ENCODE results near the gene LMTK3.

LMTK3 gene

GRCh38 chr19:48508729-48509411 is 2.8 kb downstream of the LMTK3 start:
- DNase-seq (ENCODE audit: insufficient read length, low spot score): no peak
- no peak for FAIRE-seq

GRCh38 chr19:48507911-48508439 is 3.7 kb downstream of the LMTK3 start:
- FAIRE-seq (no peak), DNase-seq (ENCODE audit: insufficient read length, low spot score) (no peak)

- DNase-seq (ENCODE audit: insufficient read length, low spot score): no peak
- FAIRE-seq: no peak
Measured at GRCh38 chr19:48506138-48506733, 5.4 kb downstream of the LMTK3 start.

- FAIRE-seq (no peak), DNase-seq (ENCODE audit: insufficient read length, low spot score) (no peak)
Measured at GRCh38 chr19:48502350-48503018, 9.2 kb downstream of the LMTK3 start.

GRCh38 chr19:48501494-48502349 is 9.9 kb downstream of the LMTK3 start:
- DNase-seq (ENCODE audit: insufficient read length, low spot score) (peak; percentile 72), FAIRE-seq (peak; percentile 85)

- FAIRE-seq: no peak
Measured at GRCh38 chr19:48500830-48501493, 10.7 kb downstream of the LMTK3 start.

GRCh38 chr19:48499316-48500090 is 12.1 kb downstream of the LMTK3 start:
- no peak for FAIRE-seq
- DNase-seq (ENCODE audit: insufficient read length, low spot score): no peak

More at GRCh38 chr19:48500830-48501493, 10.7 kb downstream of the LMTK3 start:
- no peak for DNase-seq (ENCODE audit: insufficient read length, low spot score)

- FAIRE-seq (no peak), DNase-seq (ENCODE audit: insufficient read length, low spot score) (no peak)
Measured at GRCh38 chr19:48498595-48499311, 12.9 kb downstream of the LMTK3 start.

GRCh38 chr19:48497728-48498594 is 13.7 kb downstream of the LMTK3 start:
- FAIRE-seq (no peak), DNase-seq (ENCODE audit: insufficient read length, low spot score) (no peak)

GRCh38 chr19:48496959-48497727 is 14.5 kb downstream of the LMTK3 start:
- FAIRE-seq (no peak), DNase-seq (ENCODE audit: insufficient read length, low spot score) (no peak)

- no peak for DNase-seq (ENCODE audit: insufficient read length, low spot score)
- FAIRE-seq: no peak
Measured at GRCh38 chr19:48495396-48495795, 16.2 kb downstream of the LMTK3 start.

GRCh38 chr19:48493718-48494401 is 17.8 kb downstream of the LMTK3 start:
- FAIRE-seq: no peak
- no peak for DNase-seq (ENCODE audit: insufficient read length, low spot score)

GRCh38 chr19:48492925-48493717 is 18.5 kb downstream of the LMTK3 start:
- DNase-seq (ENCODE audit: insufficient read length, low spot score): peak; percentile 98
- FAIRE-seq: peak; percentile 91

- DNase-seq (ENCODE audit: insufficient read length, low spot score) (no peak), FAIRE-seq (no peak)
Measured at GRCh38 chr19:48491793-48492123, 19.9 kb downstream of the LMTK3 start.

- DNase-seq (ENCODE audit: insufficient read length, low spot score) (peak; percentile 91), FAIRE-seq (peak; percentile 57)
Measured at GRCh38 chr19:48490981-48491792, 20.4 kb downstream of the LMTK3 start.
